Measurements from ENCODE around the gene RUBCN.
"Not testable (repeated sequence)": the region's sequence is repeated elsewhere in the genome, so short reads cannot be mapped to it uniquely, and the experiment has no call there.

DNA sequence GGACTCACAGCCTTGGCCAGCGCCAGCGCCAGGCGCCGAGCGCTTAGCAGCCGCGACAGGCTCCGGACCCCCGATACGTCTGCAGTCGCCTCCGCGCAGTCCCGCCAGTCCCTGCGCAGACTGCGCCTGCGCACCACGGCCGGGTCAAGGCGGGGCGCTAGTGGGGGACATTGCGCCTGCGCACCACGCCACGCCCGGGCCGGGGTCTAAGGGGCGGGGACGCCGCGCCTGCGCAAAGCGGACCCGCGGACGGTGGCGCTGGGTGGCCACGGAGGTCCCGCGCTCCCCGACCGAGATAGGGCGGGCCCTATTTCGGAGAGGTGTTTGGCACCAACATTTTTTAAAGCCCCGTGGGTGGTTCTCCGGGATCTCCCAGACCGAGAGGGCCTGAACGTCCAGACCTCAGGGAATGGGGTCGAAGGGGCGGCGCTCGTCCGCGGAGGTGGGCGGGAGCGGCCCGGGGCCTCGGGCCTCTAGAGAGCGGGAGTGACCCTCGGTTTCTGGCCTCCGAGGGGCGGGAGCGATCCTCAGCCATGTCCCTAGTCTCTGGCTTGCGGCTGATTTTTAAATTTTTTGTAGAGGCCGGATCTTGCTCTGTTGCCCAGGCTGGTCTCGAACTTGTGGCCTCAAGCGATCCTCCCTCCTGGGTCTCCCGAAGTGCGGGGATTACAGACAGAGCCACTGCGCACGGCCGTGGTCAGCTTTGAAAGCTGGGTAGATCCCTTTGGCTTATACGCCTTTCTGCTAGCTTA lies 108.8 kb downstream of the RUBCN start:
- not testable (repeated sequence) for TF ChIP-seq ZFP30 (CRISPR knock-in tag; IDR thresholded peaks at IDR 0.05); OSR1 (CRISPR knock-in tag; IDR thresholded peaks at IDR 0.05); PPARA (CRISPR knock-in tag; IDR thresholded peaks at IDR 0.05; ENCODE audit: borderline replicate concordance); ESRRG (CRISPR knock-in tag; IDR thresholded peaks at IDR 0.05); BACH2 (CRISPR knock-in tag; IDR thresholded peaks at IDR 0.05; ENCODE audit: borderline replicate concordance); ISL1 (CRISPR knock-in tag; IDR thresholded peaks at IDR 0.05); SNAI2 (CRISPR knock-in tag; IDR thresholded peaks at IDR 0.05); ZFP3 (CRISPR knock-in tag; IDR thresholded peaks at IDR 0.05); TSHZ2 (CRISPR knock-in tag; IDR thresholded peaks at IDR 0.05); ZNF565 (CRISPR knock-in tag; conservative IDR thresholded peaks at IDR 0.05; ENCODE audit: low read depth)
- TF ChIP-seq, protein P1, sequence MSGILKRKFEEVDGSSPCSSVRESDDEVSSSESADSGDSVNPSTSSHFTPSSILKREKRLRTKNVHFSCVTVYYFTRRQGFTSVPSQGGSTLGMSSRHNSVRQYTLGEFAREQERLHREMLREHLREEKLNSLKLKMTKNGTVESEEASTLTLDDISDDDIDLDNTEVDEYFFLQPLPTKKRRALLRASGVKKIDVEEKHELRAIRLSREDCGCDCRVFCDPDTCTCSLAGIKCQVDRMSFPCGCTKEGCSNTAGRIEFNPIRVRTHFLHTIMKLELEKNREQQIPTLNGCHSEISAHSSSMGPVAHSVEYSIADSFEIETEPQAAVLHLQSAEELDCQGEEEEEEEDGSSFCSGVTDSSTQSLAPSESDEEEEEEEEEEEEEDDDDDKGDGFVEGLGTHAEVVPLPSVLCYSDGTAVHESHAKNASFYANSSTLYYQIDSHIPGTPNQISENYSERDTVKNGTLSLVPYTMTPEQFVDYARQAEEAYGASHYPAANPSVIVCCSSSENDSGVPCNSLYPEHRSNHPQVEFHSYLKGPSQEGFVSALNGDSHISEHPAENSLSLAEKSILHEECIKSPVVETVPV (CRISPR knock-in tag; IDR thresholded peaks at IDR 0.05) = not testable (repeated sequence)
